ENCODE data around the gene TP53BP1. TPM values are rescaled to one million over a fixed set of nuclear protein-coding genes. Genes with fewer than 3 reads are reported as not detected.

The TP53BP1 gene
- total RNA-seq, 1 donor from 2014 or later, result 34.6 TPM

GRCh38 chr15:43516801-43517353, 23.9 kb upstream of the TP53BP1 start:
- peaks cover 0 to 4% of the 10 kb centered on the region in 2 donors for H3K9me3 ChIP-seq
- peak overlapping the region; percentile 55 to 75 for H3K4me3 ChIP-seq
- H3K4me1 ChIP-seq, result peaks cover 5 to 17% of the 10 kb centered on the region in 2 donors
- DNase-seq (ENCODE audit: low spot score in 2 of 2), result no peak
- intact Hi-C loops (cut with DNase I), result loop anchor here (5.0 to 10.0 kb wide), 4 partner anchors 35 to 1552 kb away; partner anchors contain the start of genes B2M, ELL3 and PATL2
- peaks cover 15 to 21% of the 10 kb centered on the region in 2 donors for H3K36me3 ChIP-seq
- no peaks in the 10 kb centered on the region for H3K27me3 ChIP-seq
- no peak for TF ChIP-seq CTCF (IDR thresholded peaks at IDR 0.05)
- peak overlapping the region; percentile 80 to 81 for H3K27ac ChIP-seq

DNA sequence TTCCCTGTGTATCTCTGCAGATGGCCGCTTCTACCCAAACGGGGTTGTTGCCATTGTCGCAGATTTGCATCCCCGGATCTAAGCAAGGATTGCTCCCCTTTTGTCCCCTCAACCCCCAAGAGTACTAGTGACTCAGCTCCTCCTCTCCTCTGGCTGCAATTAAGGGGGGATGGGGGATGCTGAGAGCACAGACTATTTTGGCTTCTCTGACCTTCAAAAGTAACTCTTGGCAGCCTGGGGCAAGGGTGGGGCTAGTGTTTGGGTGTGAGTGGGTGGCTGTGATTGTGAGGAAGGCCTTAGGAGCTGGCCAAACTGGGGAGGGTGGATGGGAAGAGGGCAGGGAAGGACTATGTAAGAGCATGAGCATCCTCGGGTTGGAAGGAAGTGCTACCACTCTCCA, 23.2 kb upstream of the TP53BP1 start:
- intact Hi-C loops (cut with DNase I), result loop anchor here (5.0 to 10.0 kb wide), 4 partner anchors 34 to 1551 kb away; partner anchors contain the start of genes B2M, ELL3 and PATL2
- Histone ChIP-seq H3K4me3 (peak overlapping the region in 1 of 2 donors; percentile 75), H3K4me1 (peaks cover 5 to 21% of the 10 kb centered on the region in 2 donors), H3K9me3 (no peaks in the 10 kb centered on the region), H3K36me3 (peaks cover 8 to 14% of the 10 kb centered on the region in 2 donors), H3K27me3 (no peaks in the 10 kb centered on the region), H3K27ac (peak overlapping the region; percentile 80 to 81)
- no peak for TF ChIP-seq CTCF (IDR thresholded peaks at IDR 0.05)
- DNase-seq (ENCODE audit: low spot score in 2 of 2), result peak in 1 of 2 donors; percentile 86

DNA sequence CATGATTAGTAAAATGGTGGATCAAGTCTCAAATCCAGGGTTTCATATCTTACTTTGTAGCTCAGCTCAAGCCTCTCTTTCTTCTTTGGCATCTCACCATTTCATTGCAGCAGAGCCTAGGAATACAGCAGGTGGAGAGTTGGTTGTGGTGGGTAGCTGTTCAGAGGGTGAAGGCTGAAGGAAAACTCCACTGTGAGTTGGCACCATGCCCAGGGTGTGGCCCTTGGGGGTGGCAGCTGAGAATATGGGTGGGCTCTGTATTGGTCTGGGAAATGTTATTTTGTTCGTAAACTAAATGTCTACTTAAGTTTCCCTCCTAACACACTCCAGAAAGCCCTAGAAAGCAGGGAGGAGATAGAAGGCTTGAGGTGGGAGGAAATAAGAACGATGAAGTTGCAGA, 22.8 kb upstream of the TP53BP1 start:
- no peak for DNase-seq (ENCODE audit: low spot score in 2 of 2)
- Histone ChIP-seq H3K9me3 (no peaks in the 10 kb centered on the region), H3K27ac (peak overlapping the region; percentile 80 to 81), H3K4me1 (peaks cover 5 to 23% of the 10 kb centered on the region in 2 donors), H3K27me3 (no peaks in the 10 kb centered on the region), H3K4me3 (peak overlapping the region in 1 of 2 donors; percentile 75), H3K36me3 (peaks cover 3 to 10% of the 10 kb centered on the region in 2 donors)
- no peak for TF ChIP-seq CTCF (IDR thresholded peaks at IDR 0.05)
- intact Hi-C loops (cut with DNase I), result loop anchor here (5.0 to 10.0 kb wide), 4 partner anchors 33 to 1551 kb away; partner anchors contain the start of genes B2M, ELL3 and PATL2

DNA sequence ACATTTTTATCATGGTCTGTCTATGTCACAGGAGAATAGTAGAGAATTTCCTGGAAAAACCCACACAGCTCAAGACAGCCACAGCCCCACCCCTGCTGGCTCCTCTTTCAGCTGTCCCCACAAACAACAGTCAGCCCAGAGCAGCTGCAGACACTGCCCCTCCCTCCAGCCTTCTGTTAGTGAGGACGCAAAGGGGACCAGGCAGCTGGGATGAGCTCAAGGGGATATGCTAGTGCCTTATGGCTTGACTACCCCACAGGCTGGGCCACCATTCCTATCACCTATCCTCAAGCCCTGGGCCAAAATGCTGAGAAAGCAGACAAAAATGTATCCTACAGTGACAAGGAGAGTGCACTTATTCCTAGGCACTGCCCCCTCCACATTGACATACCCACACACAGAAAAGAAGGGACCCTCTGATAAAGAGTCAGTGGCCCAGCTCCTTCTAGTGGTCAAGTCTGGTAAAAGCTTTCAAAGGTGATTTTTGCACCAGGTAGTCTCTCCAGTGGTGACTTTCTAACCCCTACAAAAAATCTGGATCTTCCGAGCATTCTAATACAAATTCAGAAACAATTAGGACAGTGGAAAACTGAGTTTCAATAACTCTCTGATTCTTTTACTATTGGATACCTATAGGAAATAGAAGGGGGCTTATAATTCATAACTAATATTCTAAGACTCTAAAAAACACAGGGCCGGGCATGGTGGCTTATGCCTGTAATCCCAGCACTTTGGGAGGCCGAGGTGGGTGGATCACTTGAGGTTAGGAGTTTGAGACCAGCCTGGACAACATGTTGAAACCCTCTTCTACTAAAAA, 21.5 kb upstream of the TP53BP1 start:
- intact Hi-C loops (cut with DNase I), result loop anchor here (5.0 to 10.0 kb wide), 5 partner anchors 32 to 1550 kb away; partner anchors contain the start of genes B2M, ELL3, LCMT2 and PATL2
- peak in 2 of 3 experiments; percentile 30 to 49 for TF ChIP-seq CTCF (IDR thresholded peaks at IDR 0.05)
- Histone ChIP-seq H3K27ac (no peak overlapping the region), H3K9me3 (no peaks in the 10 kb centered on the region), H3K27me3 (no peaks in the 10 kb centered on the region), H3K4me1 (peaks cover 5 to 30% of the 10 kb centered on the region in 2 donors), H3K36me3 (no peaks in the 10 kb centered on the region), H3K4me3 (no peak overlapping the region)
- no peak for DNase-seq (ENCODE audit: low spot score in 2 of 2)

GRCh38 chr15:43513550-43513949, 20.6 kb upstream of the TP53BP1 start:
- H3K27ac ChIP-seq, result no peak overlapping the region
- H3K4me1 ChIP-seq, result peaks cover 5 to 31% of the 10 kb centered on the region in 2 donors
- no peaks in the 10 kb centered on the region for H3K36me3 ChIP-seq
- H3K4me3 ChIP-seq, result no peak overlapping the region
- no peak for TF ChIP-seq CTCF (IDR thresholded peaks at IDR 0.05)
- no peaks in the 10 kb centered on the region for H3K9me3 ChIP-seq
- no peak for DNase-seq (ENCODE audit: low spot score in 2 of 2)
- no peaks in the 10 kb centered on the region for H3K27me3 ChIP-seq
- intact Hi-C loops (cut with DNase I), result loop anchor here (5.0 to 10.0 kb wide), 4 partner anchors 181 to 1549 kb away; partner anchors contain the start of genes B2M, ELL3, LCMT2 and PATL2
